Stimulated activated effector memory CD8-positive, alpha-beta T cell treated with anti-CD3 and anti-CD28 coated beads, Interleukin-12 subunit alpha, Interleukin-12 subunit beta, amount 100 ng/mL, for 72 hours (primary cell): ENCODE measurements around the gene JMJD1C.

Experiments used
- ATAC-seq: fragments of 150-1000 bp; cut with Tn5 transposase; 2 replicates; pipeline ENCODE4 v1.10.0; 2021
- DNase-seq, 2 donors: peaks; one replicate each; pipeline ENCODE4 v3.0.0; 2021 to 2022; ENCODE audit warnings: low spot score in 2 of 2
- H3K27ac Mint-ChIP-seq: one replicate; pipeline ENCODE4 v1.8.0; 2022; ENCODE audit warnings: mild to moderate bottlenecking, mixed read lengths
- H3K36me3 Mint-ChIP-seq: one replicate; pipeline ENCODE4 v1.8.0; 2022; ENCODE audit warnings: mild to moderate bottlenecking, mixed read lengths
- H3K4me1 Mint-ChIP-seq: one replicate; pipeline ENCODE4 v1.8.0; 2022; ENCODE audit warnings: mixed read lengths
- H3K4me3 Mint-ChIP-seq: one replicate; pipeline ENCODE4 v1.8.0; 2022; ENCODE audit warnings: mild to moderate bottlenecking, mixed read lengths
- H3K9me3 Mint-ChIP-seq: one replicate; pipeline ENCODE4 v1.8.0; 2022; ENCODE audit warnings: mixed read lengths

Gene JMJD1C

GRCh38 chr10:63146503-63146902, 319.3 kb downstream of the JMJD1C start:
- peaks cover 29% of the 10 kb centered on the region for H3K4me1 Mint-ChIP-seq
- H3K9me3 Mint-ChIP-seq, result no peaks in the 10 kb centered on the region
- no peak overlapping the region for H3K27ac Mint-ChIP-seq
- no peak overlapping the region for H3K4me3 Mint-ChIP-seq
- H3K36me3 Mint-ChIP-seq, result peaks cover 74% of the 10 kb centered on the region
- no peak for ATAC-seq
- no peak for DNase-seq

GRCh38 chr10:63145782-63146181, 320.0 kb downstream of the JMJD1C start:
- peak; percentile 73 for ATAC-seq
- peaks cover 31% of the 10 kb centered on the region for H3K4me1 Mint-ChIP-seq
- no peak overlapping the region for H3K4me3 Mint-ChIP-seq

GRCh38 chr10:63143987-63144386, 321.8 kb downstream of the JMJD1C start:
- DNase-seq (no peak), ATAC-seq (no peak)
- no peaks in the 10 kb centered on the region for H3K9me3 Mint-ChIP-seq
- H3K4me1 Mint-ChIP-seq, result peaks cover 40% of the 10 kb centered on the region
- H3K27ac Mint-ChIP-seq, result no peak overlapping the region
- no peak overlapping the region for H3K4me3 Mint-ChIP-seq
- H3K36me3 Mint-ChIP-seq, result peaks cover 69% of the 10 kb centered on the region

More at GRCh38 chr10:63145782-63146181, 320.0 kb downstream of the JMJD1C start:
- H3K9me3 Mint-ChIP-seq, result no peaks in the 10 kb centered on the region
- no peak overlapping the region for H3K27ac Mint-ChIP-seq
- no peak for DNase-seq
- H3K36me3 Mint-ChIP-seq, result peaks cover 70% of the 10 kb centered on the region

- no peaks in the 10 kb centered on the region for H3K9me3 Mint-ChIP-seq
- H3K27ac Mint-ChIP-seq, result no peak overlapping the region
- H3K4me3 Mint-ChIP-seq, result no peak overlapping the region
- ATAC-seq (no peak), DNase-seq (no peak)
- H3K4me1 Mint-ChIP-seq, result peaks cover 44% of the 10 kb centered on the region
- peaks cover 62% of the 10 kb centered on the region for H3K36me3 Mint-ChIP-seq
Observed at GRCh38 chr10:63142136-63142535, 323.6 kb downstream of the JMJD1C start.

- peaks cover 46% of the 10 kb centered on the region for H3K4me1 Mint-ChIP-seq
- DNase-seq (no peak), ATAC-seq (no peak)
- H3K36me3 Mint-ChIP-seq, result peaks cover 60% of the 10 kb centered on the region
- H3K27ac Mint-ChIP-seq, result peak overlapping the region; percentile 55
- no peaks in the 10 kb centered on the region for H3K9me3 Mint-ChIP-seq
- no peak overlapping the region for H3K4me3 Mint-ChIP-seq
Observed at GRCh38 chr10:63140077-63140476, 325.7 kb downstream of the JMJD1C start.

DNA sequence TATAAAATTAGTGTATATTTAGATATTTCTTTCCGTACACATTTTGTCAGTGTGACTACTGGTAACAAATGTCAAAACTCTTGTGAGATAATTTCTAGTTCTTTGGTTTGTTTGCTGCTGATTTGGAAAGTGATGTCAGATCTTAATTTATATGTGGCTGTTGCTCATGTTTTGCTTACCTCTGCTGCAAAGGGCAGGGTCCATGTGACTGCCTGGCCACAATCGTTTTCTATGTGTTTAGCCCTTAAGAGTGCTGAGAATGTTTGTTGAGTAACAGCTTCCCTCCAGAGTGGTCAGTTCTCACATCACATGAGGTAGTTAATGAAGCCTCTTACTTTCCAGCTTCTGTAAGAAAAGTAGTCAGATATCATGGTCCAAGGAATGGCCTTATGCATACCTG, 328.5 kb downstream of the JMJD1C start:
- H3K4me3 Mint-ChIP-seq, result no peak overlapping the region
- H3K9me3 Mint-ChIP-seq, result no peaks in the 10 kb centered on the region
- peaks cover 55% of the 10 kb centered on the region for H3K36me3 Mint-ChIP-seq
- DNase-seq (no peak), ATAC-seq (no peak)
- H3K27ac Mint-ChIP-seq, result peak overlapping the region; percentile 37
- peaks cover 45% of the 10 kb centered on the region for H3K4me1 Mint-ChIP-seq

- Mint-ChIP-seq H3K4me3 (peak overlapping the region; percentile 82), H3K9me3 (peaks cover 4% of the 10 kb centered on the region), H3K36me3 (peaks cover 38% of the 10 kb centered on the region), H3K4me1 (peaks cover 28% of the 10 kb centered on the region), H3K27ac (peak overlapping the region; percentile 93)
- ATAC-seq (no peak), DNase-seq (no peak)
Observed at GRCh38 chr10:63133821-63134557, 331.8 kb downstream of the JMJD1C start.

DNA sequence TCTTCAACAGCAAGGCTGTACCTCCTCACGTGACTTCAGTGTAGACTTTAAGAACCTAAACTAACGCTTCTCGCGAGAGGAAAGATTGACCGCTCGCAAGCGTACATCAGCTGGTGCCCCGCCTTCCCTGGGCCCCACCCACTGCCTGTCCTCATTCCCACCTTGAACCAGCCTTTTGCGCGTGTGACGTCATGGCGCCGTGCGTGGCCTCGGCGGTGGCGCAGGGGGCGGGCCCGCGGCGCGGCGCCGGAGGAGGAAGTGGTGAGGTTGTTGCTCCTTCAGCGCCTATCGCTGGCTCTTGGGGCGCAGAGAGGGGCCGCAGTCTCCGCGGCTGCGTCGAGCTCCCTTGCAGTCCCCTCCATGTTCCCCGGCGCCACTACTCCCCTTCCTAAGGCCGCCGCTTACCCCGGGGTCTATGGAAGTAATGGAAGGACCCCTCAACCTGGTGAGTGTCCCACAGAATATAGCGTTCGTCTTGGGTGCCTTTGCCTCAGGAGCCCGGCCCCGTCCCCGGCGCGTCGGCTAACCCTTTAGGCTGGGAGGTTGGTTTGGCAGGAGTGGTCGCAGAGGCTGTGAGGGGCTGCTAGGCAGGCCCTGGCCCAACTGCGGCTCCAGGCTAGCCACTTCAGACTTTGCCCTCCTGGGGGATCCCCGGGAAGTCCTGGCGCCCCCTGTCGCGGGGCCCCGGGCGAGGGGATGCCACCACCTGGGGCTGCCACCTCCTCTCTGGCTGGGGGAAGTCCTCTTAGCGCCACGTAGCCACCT, 332.5 kb downstream of the JMJD1C start, which contains the start of gene NRBF2:
TSS of gene NRBF2 (plus strand) at position 273 of the 765 bp plus-strand sequence. CDS start at position 416, 143 bp downstream.
- H3K9me3 Mint-ChIP-seq, result peaks cover 4% of the 10 kb centered on the region
- peak within 1 kb of the TSS; percentile 93 for H3K27ac Mint-ChIP-seq
- H3K36me3 Mint-ChIP-seq, result peaks cover 37% of the 10 kb centered on the region
- ATAC-seq (peak; percentile 96), DNase-seq (peak; percentile 93 to 96)
- peaks cover 28% of the 10 kb centered on the region for H3K4me1 Mint-ChIP-seq
- peak within 1 kb of the TSS; percentile 82 for H3K4me3 Mint-ChIP-seq

DNA sequence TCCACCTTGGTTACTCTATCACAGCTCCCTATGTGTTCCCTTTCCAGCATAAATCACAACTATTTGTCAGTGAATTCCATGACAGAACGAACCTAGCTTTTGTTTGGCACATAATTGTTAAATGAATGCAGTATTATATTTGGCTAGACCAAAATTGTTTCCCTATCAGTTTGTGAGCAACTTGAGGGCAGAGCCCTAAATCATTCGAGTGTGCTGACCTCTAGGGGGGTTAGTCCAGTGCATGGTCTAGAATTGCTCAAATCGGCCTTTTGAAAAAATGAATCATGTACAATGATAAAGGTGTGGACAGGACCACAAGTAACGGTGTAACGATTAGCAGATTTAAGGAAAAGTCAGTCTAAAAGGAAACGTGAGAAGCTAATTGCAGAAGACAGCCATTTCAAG, 333.1 kb downstream of the JMJD1C start:
- DNase-seq (no peak), ATAC-seq (no peak)
- Mint-ChIP-seq H3K27ac (peak overlapping the region; percentile 93), H3K9me3 (peaks cover 4% of the 10 kb centered on the region), H3K4me1 (peaks cover 23% of the 10 kb centered on the region), H3K36me3 (peaks cover 32% of the 10 kb centered on the region), H3K4me3 (peak overlapping the region; percentile 82)

DNA sequence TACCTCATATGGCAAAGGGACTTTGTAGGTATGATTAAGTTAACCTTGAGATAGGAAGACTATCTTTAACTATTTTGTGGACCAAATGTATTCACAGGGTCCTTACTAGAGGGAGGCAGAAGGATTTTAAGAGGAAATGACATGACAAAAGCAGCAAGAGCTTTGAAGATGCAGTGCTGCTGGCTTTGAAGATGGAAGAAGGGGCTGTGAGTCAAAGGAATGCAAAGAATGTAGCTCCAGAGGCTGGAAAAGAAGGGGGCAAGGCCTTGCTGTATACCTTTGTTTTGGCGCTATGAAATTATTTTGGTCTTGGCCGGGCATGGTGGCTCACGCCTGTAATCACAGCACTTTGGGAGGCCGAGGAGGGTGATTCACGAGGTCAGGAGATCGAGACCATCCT, 335.9 kb downstream of the JMJD1C start:
- no peak overlapping the region for H3K27ac Mint-ChIP-seq
- H3K9me3 Mint-ChIP-seq, result peaks cover 4% of the 10 kb centered on the region
- ATAC-seq (no peak), DNase-seq (no peak)
- H3K4me1 Mint-ChIP-seq, result peaks cover 7% of the 10 kb centered on the region
- no peak overlapping the region for H3K4me3 Mint-ChIP-seq
- H3K36me3 Mint-ChIP-seq, result peaks cover 14% of the 10 kb centered on the region

DNA sequence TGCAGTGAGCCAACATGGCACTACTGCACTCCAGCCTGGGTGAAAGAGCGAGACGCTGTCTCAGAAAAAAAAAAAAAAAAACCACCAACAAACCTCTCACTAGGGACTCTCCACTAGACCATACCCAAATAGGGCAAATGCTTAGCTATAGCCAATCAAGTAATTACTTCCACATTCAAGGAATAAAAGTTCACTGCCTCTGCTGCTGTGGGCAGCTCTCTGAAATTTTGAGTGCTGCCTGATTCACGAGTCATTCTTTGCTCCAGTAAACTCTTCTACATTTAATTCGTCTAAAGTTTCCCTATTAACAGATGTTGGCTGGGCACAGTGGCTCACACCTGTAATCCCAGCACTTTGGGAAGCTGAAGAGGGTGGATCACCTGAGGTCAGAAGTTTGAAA, 337.3 kb downstream of the JMJD1C start:
- DNase-seq (no peak), ATAC-seq (no peak)
- H3K36me3 Mint-ChIP-seq, result peaks cover 7% of the 10 kb centered on the region
- H3K9me3 Mint-ChIP-seq, result peaks cover 4% of the 10 kb centered on the region
- no peak overlapping the region for H3K4me3 Mint-ChIP-seq
- H3K27ac Mint-ChIP-seq, result no peak overlapping the region
- H3K4me1 Mint-ChIP-seq, result no peaks in the 10 kb centered on the region

- Mint-ChIP-seq H3K36me3 (no peaks in the 10 kb centered on the region), H3K4me1 (no peaks in the 10 kb centered on the region), H3K27ac (no peak overlapping the region), H3K4me3 (no peak overlapping the region), H3K9me3 (no peaks in the 10 kb centered on the region)
- DNase-seq, result no peak
- no peak for ATAC-seq
Observed at GRCh38 chr10:63125459-63125858, 340.3 kb downstream of the JMJD1C start.

GRCh38 chr10:63123727-63124362, 341.9 kb downstream of the JMJD1C start:
- ATAC-seq (no peak), DNase-seq (no peak)
- no peak overlapping the region for H3K27ac Mint-ChIP-seq
- H3K4me3 Mint-ChIP-seq, result no peak overlapping the region
- H3K4me1 Mint-ChIP-seq, result no peaks in the 10 kb centered on the region
- no peaks in the 10 kb centered on the region for H3K36me3 Mint-ChIP-seq
- H3K9me3 Mint-ChIP-seq, result no peaks in the 10 kb centered on the region

DNA sequence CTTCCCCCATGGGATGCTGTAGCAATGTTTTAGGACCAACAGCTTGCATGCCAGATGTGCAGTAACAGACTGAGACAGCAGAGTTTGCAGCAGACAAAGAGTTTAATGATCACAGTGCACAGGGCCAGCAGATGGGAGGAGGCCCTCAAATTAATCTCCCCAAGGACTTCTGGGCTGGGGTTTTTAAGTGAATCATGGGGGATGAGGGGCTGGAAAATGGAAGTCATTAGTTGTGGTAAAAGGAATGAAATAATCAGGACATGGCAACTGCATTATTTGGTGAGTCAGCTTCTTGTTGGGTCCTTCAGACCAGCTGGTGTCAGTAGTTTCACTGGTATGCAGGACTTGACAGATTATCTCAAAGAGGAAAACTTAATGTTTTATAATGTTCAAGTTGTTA, 345.2 kb downstream of the JMJD1C start:
- DNase-seq (no peak), ATAC-seq (no peak)
- Mint-ChIP-seq H3K4me1 (no peaks in the 10 kb centered on the region), H3K36me3 (no peaks in the 10 kb centered on the region), H3K9me3 (no peaks in the 10 kb centered on the region), H3K27ac (no peak overlapping the region), H3K4me3 (no peak overlapping the region)

DNA sequence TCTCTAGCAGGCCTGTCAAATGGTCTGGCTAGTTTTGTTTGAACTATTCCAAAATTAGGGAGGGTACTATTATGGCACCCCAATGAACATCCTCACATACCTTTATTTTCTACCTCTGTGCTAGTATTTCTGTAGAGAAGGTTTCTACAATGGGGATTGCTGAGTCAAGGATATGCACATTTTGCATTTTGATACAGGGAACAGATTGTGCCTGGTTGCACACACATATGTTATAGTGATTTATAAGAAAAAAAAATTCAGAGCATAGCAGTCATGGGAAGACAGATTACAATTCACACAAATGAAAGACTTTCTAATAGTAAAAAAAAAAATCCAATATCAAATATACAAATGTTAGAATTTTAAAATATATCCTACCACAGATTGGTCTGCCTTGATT, 346.7 kb downstream of the JMJD1C start:
- no peaks in the 10 kb centered on the region for H3K4me1 Mint-ChIP-seq
- no peak for ATAC-seq
- H3K36me3 Mint-ChIP-seq, result no peaks in the 10 kb centered on the region
- DNase-seq, result no peak
- no peak overlapping the region for H3K27ac Mint-ChIP-seq
- no peak overlapping the region for H3K4me3 Mint-ChIP-seq
- no peaks in the 10 kb centered on the region for H3K9me3 Mint-ChIP-seq
